H1 (cell line): ENCODE data around the gene OR10K1. TPM values are rescaled to one million over a fixed set of nuclear protein-coding genes. Genes with fewer than 3 reads are reported as not detected.
A peak's percentile ranks its signal among the peaks of the same experiment; 100 is the strongest.

Experiments used
- CTCF ChIA-PET: fragments of 300-600 bp; sonication (Branson Sonifier 250); formaldehyde crosslinking; loops from one replicate; lab custom pipeline; 2021; ENCODE audit not compliant: partially characterized antibody; lab: Charles Lee
- POLR2A ChIA-PET: fragments of 300-600 bp; sonication (Branson Sonifier 250); formaldehyde crosslinking; loops from one replicate; lab custom pipeline; 2021; ENCODE audit warnings: inconsistent platforms; ENCODE audit not compliant: partially characterized antibody; lab: Charles Lee
- DNase-seq, 2 experiments: peaks; one replicate each; pipeline versions ENCODE4 v3.0.0 to v3.0.0-alpha.2; 2010 to 2022; ENCODE audit warnings: low spot score in 2 of 2, low read depth in 1 of 2, mixed read lengths in 1 of 2
- FAIRE-seq: peaks from 2 replicates; lab custom pipeline; 2011; peaks lifted over from hg19 to GRCh38; lab: Jason Lieb, UNC
- H2AFZ ChIP-seq: 2 replicates; pipeline ENCODE4 v1.8.1; 2012; ENCODE audit warnings: low read length, inconsistent platforms
- H2AK5ac ChIP-seq: 2 replicates; pipeline ENCODE4 v1.6.1; 2013; ENCODE audit warnings: low read depth, low read length
- H2BK120ac ChIP-seq: replicated peaks from 2 replicates; pipeline ENCODE3; 2013; ENCODE audit warnings: low read depth, low read length, inconsistent platforms
- H2BK12ac ChIP-seq: 2 replicates; pipeline ENCODE4 v1.6.1; 2013; ENCODE audit warnings: low read depth, low read length
- H2BK15ac ChIP-seq: 2 replicates; pipeline ENCODE4 v1.6.1; 2013; ENCODE audit warnings: low read length
- H2BK20ac ChIP-seq: 2 replicates; pipeline ENCODE4 v1.6.1; 2013; ENCODE audit warnings: low read length
- H2BK5ac ChIP-seq: 2 replicates; pipeline ENCODE4 v1.6.1; 2013; ENCODE audit warnings: low read depth, low read length
- H3K14ac ChIP-seq: 2 replicates; pipeline ENCODE4 v1.6.1; 2013; ENCODE audit warnings: inconsistent platforms; ENCODE audit not compliant: insufficient read length
- H3K18ac ChIP-seq: 2 replicates; pipeline ENCODE4 v1.6.1; 2013; ENCODE audit warnings: low read length; ENCODE audit errors: extremely low read depth
- H3K23ac ChIP-seq: 2 replicates; pipeline ENCODE4 v1.6.1; 2013; ENCODE audit warnings: inconsistent platforms; ENCODE audit not compliant: insufficient read length
- H3K23me2 ChIP-seq: 2 replicates; pipeline ENCODE4 v1.6.1; 2013; ENCODE audit warnings: low read depth, low read length
- H3K27ac ChIP-seq: 2 replicates; pipeline ENCODE4 v1.6.1; 2011; ENCODE audit warnings: low read depth, low read length, inconsistent platforms
- H3K27me3 ChIP-seq, 4 experiments: replicated peaks in 1 of 4; 1 replicate in 1 of 4; 2 replicates in 3 of 4; pipeline versions ENCODE4 v1.6.1 to v1.8.1; 2011 to 2013; ENCODE audit warnings: low read length in 3 of 4, mild to moderate bottlenecking in 3 of 4, inconsistent platforms in 2 of 4, mixed read lengths in 2 of 4, moderate library complexity in 1 of 4; ENCODE audit not compliant: control insufficient read depth in 3 of 4, insufficient read depth in 3 of 4; ENCODE audit errors: extremely low read depth in 1 of 4
- H3K36me3 ChIP-seq, 4 experiments: 2 replicates each; pipeline versions ENCODE4 v1.6.1 to v1.8.1; 2011 to 2013; ENCODE audit warnings: mild to moderate bottlenecking in 4 of 4, low read length in 3 of 4, moderate library complexity in 2 of 4, control low read depth in 1 of 4, inconsistent platforms in 1 of 4; ENCODE audit not compliant: insufficient read depth in 4 of 4, control insufficient read depth in 2 of 4
- H3K4ac ChIP-seq: replicated peaks from 2 replicates; pipeline ENCODE3; 2013; ENCODE audit warnings: low read length, low read depth, mixed read lengths, inconsistent platforms; ENCODE audit not compliant: insufficient read length
- H3K4me1 ChIP-seq, 4 experiments: replicated peaks in 1 of 4; 1 replicate in 1 of 4; 2 replicates in 3 of 4; pipeline versions ENCODE4 v1.6.1 to v1.8.1; 2011 to 2013; ENCODE audit warnings: low read length in 3 of 4, inconsistent platforms in 2 of 4, mixed read lengths in 1 of 4; ENCODE audit not compliant: insufficient read depth in 4 of 4, control insufficient read depth in 3 of 4
- H3K4me2 ChIP-seq, 2 experiments: 2 replicates each; pipeline versions ENCODE4 v1.6.1 to v1.8.1; 2011 to 2013; ENCODE audit warnings: low read depth in 2 of 2, low read length in 2 of 2, control low read depth in 1 of 2, inconsistent platforms in 1 of 2, mild to moderate bottlenecking in 1 of 2; ENCODE audit not compliant: insufficient read depth in 1 of 2
- H3K4me3 ChIP-seq, 4 experiments: fragments of 200-600, 300-600 bp in 1 of 4; sonication (generic), shearing (Covaris generic), sonication (Bioruptor Twin) in 1 of 4; 2 replicates each; pipeline versions ENCODE4 v1.5.1 to v1.8.1; 2011 to 2016; ENCODE audit warnings: low read length in 4 of 4, low read depth in 3 of 4, control low read depth in 2 of 4, inconsistent platforms in 2 of 4, mild to moderate bottlenecking in 2 of 4, mixed read lengths in 1 of 4, moderate library complexity in 1 of 4; ENCODE audit not compliant: insufficient read depth in 2 of 4; ENCODE audit errors: extremely low read depth in 1 of 4
- H3K56ac ChIP-seq: replicated peaks from 2 replicates; pipeline ENCODE3; 2013; ENCODE audit warnings: low read depth, mild to moderate bottlenecking, mixed read lengths, low read length, inconsistent platforms; ENCODE audit not compliant: insufficient read length
- H3K79me1 ChIP-seq: 2 replicates; pipeline ENCODE4 v1.6.1; 2013; ENCODE audit warnings: low read depth, low read length, control low read depth
- H3K79me2 ChIP-seq, 2 experiments: 2 replicates each; pipeline versions ENCODE4 v1.6.1 to v1.8.1; 2012 to 2013; ENCODE audit warnings: low read length in 2 of 2, mild to moderate bottlenecking in 2 of 2, inconsistent platforms in 1 of 2; ENCODE audit not compliant: insufficient read depth in 2 of 2, control insufficient read depth in 1 of 2
- H3K9ac ChIP-seq, 4 experiments: replicated peaks in 1 of 4; 1 replicate in 1 of 4; 2 replicates in 3 of 4; pipeline versions ENCODE4 v1.6.1 to v1.8.1; 2011 to 2013; ENCODE audit warnings: low read depth in 3 of 4, low read length in 3 of 4, control low read depth in 2 of 4, mild to moderate bottlenecking in 2 of 4, moderate library complexity in 2 of 4, inconsistent platforms in 1 of 4; ENCODE audit errors: extremely low read depth in 1 of 4
- H3K9me3 ChIP-seq, 2 experiments: 2 replicates each; pipeline versions ENCODE4 v1.6.1 to v1.8.1; 2012 to 2013; ENCODE audit warnings: mild to moderate bottlenecking in 2 of 2, moderate library complexity in 2 of 2, control low read depth in 1 of 2, inconsistent platforms in 1 of 2, low read depth in 1 of 2, low read length in 1 of 2, mixed read lengths in 1 of 2; ENCODE audit not compliant: insufficient read depth in 2 of 2
- H4K20me1 ChIP-seq, 2 experiments: replicated peaks in 1 of 2; 2 replicates each; pipeline versions ENCODE3 to v1.8.1; 2011 to 2013; ENCODE audit warnings: inconsistent platforms in 2 of 2, low read length in 2 of 2, mild to moderate bottlenecking in 1 of 2; ENCODE audit not compliant: insufficient read depth in 2 of 2, control insufficient read depth in 1 of 2
- H4K5ac ChIP-seq: 2 replicates; pipeline ENCODE4 v1.6.1; 2013; ENCODE audit warnings: low read length, low read depth, mixed read lengths, inconsistent platforms; ENCODE audit not compliant: insufficient read length
- H4K8ac ChIP-seq: 2 replicates; pipeline ENCODE4 v1.8.0; 2013; ENCODE audit warnings: mild to moderate bottlenecking, moderate library complexity, low read length, inconsistent platforms; ENCODE audit not compliant: insufficient read depth; ENCODE audit errors: extremely low read depth
- H4K91ac ChIP-seq: replicated peaks from 2 replicates; pipeline ENCODE3; 2013; ENCODE audit warnings: low read length, mixed read lengths, inconsistent platforms; ENCODE audit not compliant: insufficient read length
- CTCF ChIP-seq, 3 experiments: IDR thresholded peaks; 1 replicate in 2 of 3; 2 replicates in 1 of 3; pipeline versions ENCODE4 v1.5.1 to v1.6.1; 2011; ENCODE audit warnings: low read length in 3 of 3, mild to moderate bottlenecking in 3 of 3, inconsistent platforms in 2 of 3, low read depth in 1 of 3, moderate library complexity in 1 of 3; ENCODE audit not compliant: insufficient read depth in 1 of 3; ENCODE audit errors: control extremely low read depth in 1 of 3
- EP300 ChIP-seq, 2 experiments: IDR thresholded peaks; 1 replicate in 1 of 2; 2 replicates in 1 of 2; pipeline ENCODE4 v1.6.1; 2011 to 2012; ENCODE audit warnings: low read depth in 2 of 2, low read length in 2 of 2, mild to moderate bottlenecking in 2 of 2, borderline replicate concordance in 1 of 2, inconsistent platforms in 1 of 2, moderate library complexity in 1 of 2
- NRF1 ChIP-seq: IDR thresholded peaks from 2 replicates; pipeline ENCODE4 v1.6.1; 2011; ENCODE audit warnings: mild to moderate bottlenecking, low read depth, low read length, improper control_type of control experiment
- SAP30 ChIP-seq: fragments of 300-600 bp; sonication (generic); IDR thresholded peaks from 2 replicates; pipeline ENCODE4 v1.7.1; 2012; ENCODE audit warnings: low read length, moderate library complexity, mild to moderate bottlenecking, inconsistent platforms; ENCODE audit not compliant: insufficient read depth, insufficient replicate concordance
- SIRT6 ChIP-seq: IDR thresholded peaks from one replicate; pipeline ENCODE4 v1.7.1; 2012; ENCODE audit warnings: low read length, inconsistent platforms
- SP2 ChIP-seq: IDR thresholded peaks from 2 replicates; pipeline ENCODE4 v1.6.1; 2012; ENCODE audit warnings: mild to moderate bottlenecking, low read length, inconsistent platforms
- TCF12 ChIP-seq: IDR thresholded peaks from 2 replicates; pipeline ENCODE4 v1.6.1; 2011; ENCODE audit warnings: low read depth, mild to moderate bottlenecking, low read length
- WGBS, 2 experiments: shearing (Covaris generic) in 1 of 2; methylation state at CpG; one replicate each; pipeline versions ENCODE4 v1.1.6 to v1.1.7; 2013 to 2015; ENCODE audit warnings: low lambda C conversion rate in 2 of 2, mixed read lengths in 2 of 2, inconsistent platforms in 1 of 2, low coverage in 1 of 2, missing lambda C conversion rate in 1 of 2; ENCODE audit not compliant: insufficient replicate concordance in 2 of 2, insufficient coverage in 1 of 2, insufficient read length in 1 of 2; ENCODE audit errors: extremely low coverage in 1 of 2, missing lambda C conversion rate in 1 of 2; 5-methylcytosine and 5-hydroxymethylcytosine counted together
- polyA plus RNA-seq, 7 experiments: library from polyadenylated mRNA; depleted of rRNA in 3 of 7; stranded (reverse) in 5 of 7; unstranded in 2 of 7; fragments of >200 nt in 5 of 7; fragments of 200-250 nt in 2 of 7; gene quantifications; 1 replicate in 5 of 7; 2 replicates in 1 of 7; 4 replicates in 1 of 7; pipeline versions ENCODE4 v1.2.1 to v1.2.3, GENCODE V29; 2011 to 2013; ENCODE audit warnings: missing spikeins in 2 of 7, mixed read lengths in 2 of 7
- total RNA-seq: library from RNA; stranded (reverse); fragmentation: NEBNext Ultra II Directional; extraction: Animal tissue kit (Norgen Biotek cat#: 25700); gene quantifications from 2 replicates; pipeline ENCODE4 v1.2.1, GENCODE V29; 2021

OR10K1 gene
- total and polyA plus RNA-seq, 2 of the 8 experiments (the other 6 are each of a cell fraction or from before 2014, with no cell fraction given), result not detected

GRCh38 chr1:158454537-158454936 lies 7.1 kb upstream of the OR10K1 start:
- H3K23me2 ChIP-seq, result no peaks in the 10 kb centered on the region
- H3K4me3 ChIP-seq, result no peak overlapping the region
- no peak overlapping the region for H3K14ac ChIP-seq
- H3K18ac ChIP-seq, result no peak overlapping the region
- no peak overlapping the region for H2BK120ac ChIP-seq
- 88% methylated on average over 1 of the region's 1 CpG; no CpG with 5 or more reads in 1 of the 2 experiments for WGBS, 2 experiments
- H4K20me1 ChIP-seq, result no peaks in the 10 kb centered on the region
- no peak overlapping the region for H3K56ac ChIP-seq
- H3K23ac ChIP-seq, result no peak overlapping the region
- peak overlapping the region; percentile 71; the same call in 1 of the 2 replicates for H2AFZ ChIP-seq
- CTCF ChIA-PET, result no interaction called here
- H4K5ac ChIP-seq, result no peak overlapping the region
- H3K4ac ChIP-seq, result no peak overlapping the region
- no peaks in the 10 kb centered on the region for H3K79me2 ChIP-seq
- no peak overlapping the region for H3K4me2 ChIP-seq
- H3K9ac ChIP-seq, result no peak overlapping the region
- no peaks in the 10 kb centered on the region for H3K36me3 ChIP-seq
- no peaks in the 10 kb centered on the region for H3K27me3 ChIP-seq
- no peaks in the 10 kb centered on the region for H3K79me1 ChIP-seq
- DNase-seq, result no peak
- H2BK5ac ChIP-seq, result no peak overlapping the region
- no peaks in the 10 kb centered on the region for H3K9me3 ChIP-seq
- H2BK20ac ChIP-seq, result no peak overlapping the region
- no peak overlapping the region for H2BK12ac ChIP-seq
- POLR2A ChIA-PET, result no interaction called here
- H4K8ac ChIP-seq, result no peak overlapping the region
- H4K91ac ChIP-seq, result no peak overlapping the region
- FAIRE-seq, result peak; percentile 19
- no peak overlapping the region for H3K27ac ChIP-seq
- H2BK15ac ChIP-seq, result no peak overlapping the region
- no peaks in the 10 kb centered on the region for H3K4me1 ChIP-seq
- H2AK5ac ChIP-seq, result no peak overlapping the region
- TF ChIP-seq NRF1 (no peak), EP300 (IDR thresholded peaks at IDR 0.05; ENCODE audit: borderline replicate concordance in 1 of 2, low read depth in 2 of 2, low read length in 2 of 2) (no peak), CTCF (IDR thresholded peaks at IDR 0.05; ENCODE audit: control extremely low read depth in 1 of 3, insufficient read depth in 1 of 3, low read depth in 1 of 3, low read length in 3 of 3) (no peak), SIRT6 (no peak), SP2 (no peak), TCF12 (no peak), SAP30 (no peak)
